K562 (cell line): ENCODE results near the gene CLDN1. TPM values are rescaled to one million over a fixed set of nuclear protein-coding genes. Genes with fewer than 3 reads are reported as not detected.

Source experiments
- ATAC-seq: fragments of 200-7000 bp; cut with Tn5 transposase; 3 replicates; pipeline ENCODE4 v1.9.1; 2020; ENCODE audit warnings: moderate library complexity
- BruUV-seq: library from RNA; stranded (reverse); fragments of 400-500 nt; replicated peaks from 2 replicates; lab custom pipeline; 2021; lab: Mats Ljungman, UMichigan
- CTCF ChIA-PET: fragments of 300-600 bp; formaldehyde crosslinking; extraction: SDS; loops from one replicate; lab custom pipeline; 2021; ENCODE audit warnings: low intra/inter-chr PET ratio; lab: Yijun Ruan, JAX
- POLR2A ChIA-PET: fragments of 300-600, 350-650 bp; sonication (Branson Sonifier 250); formaldehyde crosslinking; extraction: SDS; loops from one replicate; lab custom pipeline; 2021; ENCODE audit warnings: antibody characterized with exemption, inconsistent platforms; lab: Yijun Ruan, JAX
- DNase-seq, 4 experiments: peaks; one replicate each; pipeline versions ENCODE4 v3.0.0 to v3.0.0-alpha.2; 2011 to 2018; ENCODE audit warnings: low spot score in 3 of 4, mixed read lengths in 3 of 4; ENCODE audit errors: extremely low read depth in 1 of 4
- FAIRE-seq: peaks from 2 replicates; lab custom pipeline; 2011; peaks lifted over from hg19 to GRCh38; lab: Jason Lieb, UNC
- H2AFZ ChIP-seq: 2 replicates; pipeline ENCODE4 v1.6.0; 2011; ENCODE audit warnings: low read depth, low read length, control low read depth, inconsistent platforms
- H3K27ac ChIP-seq: fragments of 200-600 bp; 3 replicates; pipeline ENCODE4 v1.8.0; 2011; ENCODE audit warnings: low read depth, mild to moderate bottlenecking, control low read depth, inconsistent platforms, low read length, moderate library complexity, mixed read lengths; ENCODE audit errors: extremely low read depth
- H3K27me3 ChIP-seq, 2 experiments: fragments of 300-600 bp in 1 of 2; 2 replicates in 1 of 2; 3 replicates in 1 of 2; pipeline versions ENCODE4 v1.6.0 to v1.8.0; 2011; ENCODE audit warnings: inconsistent platforms in 2 of 2, low read length in 2 of 2, mild to moderate bottlenecking in 1 of 2, mixed read lengths in 1 of 2, moderate library complexity in 1 of 2; ENCODE audit not compliant: control insufficient read depth in 2 of 2, insufficient read depth in 2 of 2
- H3K36me3 ChIP-seq: fragments of 300-600 bp; 3 replicates; pipeline ENCODE4 v1.8.0; 2011; ENCODE audit warnings: mild to moderate bottlenecking, low read length, inconsistent platforms; ENCODE audit not compliant: control insufficient read depth, insufficient read depth
- H3K4me1 ChIP-seq, 2 experiments: fragments of 200-600 bp in 1 of 2; replicated peaks in 1 of 2; 2 replicates in 1 of 2; 3 replicates in 1 of 2; pipeline versions ENCODE4 v1.5.1 to v1.8.0; 2011; ENCODE audit warnings: inconsistent platforms in 2 of 2, low read length in 2 of 2, mild to moderate bottlenecking in 1 of 2, mixed read lengths in 1 of 2, moderate library complexity in 1 of 2; ENCODE audit not compliant: control insufficient read depth in 2 of 2, insufficient read depth in 2 of 2
- H3K4me2 ChIP-seq: 2 replicates; pipeline ENCODE4 v1.6.1; 2011; ENCODE audit warnings: low read length, control low read depth, inconsistent platforms, mixed read lengths; ENCODE audit not compliant: insufficient read depth
- H3K4me3 ChIP-seq: fragments of 200-600 bp; sonication (generic), shearing (Covaris generic); 2 replicates; pipeline ENCODE4 v1.5.1; 2016; ENCODE audit warnings: control low read depth, inconsistent platforms
- H3K79me2 ChIP-seq: fragments of 200-600 bp; 3 replicates; pipeline ENCODE4 v1.8.0; 2011; ENCODE audit warnings: low read length, inconsistent platforms; ENCODE audit not compliant: control insufficient read depth, insufficient read depth
- H3K9ac ChIP-seq, 2 experiments: 2 replicates each; pipeline versions ENCODE4 v1.6.0 to v1.6.1; 2011; ENCODE audit warnings: low read depth in 2 of 2, low read length in 2 of 2, control low read depth in 1 of 2, inconsistent platforms in 1 of 2, mild to moderate bottlenecking in 1 of 2, mixed read lengths in 1 of 2; ENCODE audit not compliant: insufficient read depth in 1 of 2
- H3K9me1 ChIP-seq: one replicate; pipeline ENCODE4 v1.6.0; 2011; ENCODE audit warnings: inconsistent platforms, mild to moderate bottlenecking, low read length, moderate library complexity; ENCODE audit not compliant: control insufficient read depth, insufficient read depth
- H3K9me3 ChIP-seq: replicated peaks from 2 replicates; pipeline ENCODE4 v1.5.1; 2011; ENCODE audit warnings: low read depth, low read length, inconsistent platforms; ENCODE audit not compliant: control insufficient read depth, insufficient read depth
- H4K20me1 ChIP-seq: replicated peaks from 2 replicates; pipeline ENCODE4 v1.6.1; 2011; ENCODE audit warnings: low read length, inconsistent platforms, mixed read lengths; ENCODE audit not compliant: control insufficient read depth, insufficient read depth
- CREB3L1 ChIP-seq: fragments of 450-650 bp; IDR thresholded peaks from 2 replicates; pipeline ENCODE4 v1.6.1; 2014; ENCODE audit warnings: low read depth, mild to moderate bottlenecking, moderate library complexity, borderline replicate concordance
- ELF1 ChIP-seq: fragments of 200-800 bp; sonication (Bioruptor generic); IDR thresholded peaks from 2 replicates; pipeline ENCODE4 v1.6.1; 2016; ENCODE audit warnings: missing genetic modification characterization, missing compliant biosample characterization
- ESRRB ChIP-seq: fragments of 250-450 bp; sonication (Bioruptor Pico); IDR thresholded peaks from 2 replicates; pipeline ENCODE4 v1.5.0; 2020; ENCODE audit warnings: mild to moderate bottlenecking, moderate library complexity, borderline replicate concordance
- GABPA ChIP-seq: fragments of 200-800 bp; sonication (Bioruptor generic); conservative IDR thresholded peaks from 2 replicates; pipeline ENCODE4 v1.6.1; 2016; ENCODE audit warnings: low read depth, missing genetic modification characterization, missing compliant biosample characterization
- WGBS: fragments of 100-300 bp; shearing (Covaris generic); methylation state at CpG from one replicate; pipeline ENCODE4 v1.1.6; 2016; ENCODE audit warnings: low coverage, mixed read lengths; ENCODE audit not compliant: insufficient coverage; ENCODE audit errors: missing lambda C conversion rate; 5-methylcytosine and 5-hydroxymethylcytosine counted together
- in situ Hi-C: fragments of 300-500 bp; cut with MboI; formaldehyde crosslinking; loops from 4 replicates; pipeline ENCODE4 v1.15.0; 2018; ENCODE audit warnings: inconsistent platforms, mixed read lengths
- intact Hi-C: fragments of 100-400 bp; cut with micrococcal nuclease; formaldehyde crosslinking; loops from 2 replicates; pipeline ENCODE4 v1.14.2; 2022
- polyA plus RNA-seq, 8 experiments: library from polyadenylated mRNA; depleted of rRNA in 4 of 8; stranded (reverse) in 5 of 8; unstranded in 3 of 8; fragments of >200 nt; fragmentation: Nextera tagmentation in 2 of 8; fragmentation: Illumina TruSeq in 1 of 8; extraction: Ambion mirVana in 2 of 8; extraction: Trizol in 1 of 8; gene quantifications; 2 replicates each; pipeline versions ENCODE4 v1.2.1 to v1.2.3, GENCODE V29; 2011 to 2014; ENCODE audit warnings: inconsistent platforms in 1 of 8, missing spikeins in 1 of 8
- total RNA-seq, 7 experiments: library from RNA; depleted of rRNA in 6 of 7; stranded (reverse); fragments of >200 nt in 6 of 7; fragmentation: Illumina TruSeq in 2 of 7; extraction: Trizol in 2 of 7; gene quantifications; 2 replicates each; pipeline versions ENCODE4 v1.2.1 to v1.2.3, GENCODE V29; 2011 to 2021; ENCODE audit warnings: low replicate concordance in 1 of 7
- TF ChIP-seq, protein P1 (sequence below): fragments of 250-450 bp; sonication (Bioruptor Pico); IDR thresholded peaks from 2 replicates; pipeline ENCODE4 v1.9.0; 2021; ENCODE audit warnings: mild to moderate bottlenecking, inconsistent platforms

Gene CLDN1
- total and polyA plus RNA-seq, 9 of the 15 experiments (the other 6 are each of a cell fraction or from before 2014, with no cell fraction given), result 0.16 TPM; not detected in 8

DNA sequence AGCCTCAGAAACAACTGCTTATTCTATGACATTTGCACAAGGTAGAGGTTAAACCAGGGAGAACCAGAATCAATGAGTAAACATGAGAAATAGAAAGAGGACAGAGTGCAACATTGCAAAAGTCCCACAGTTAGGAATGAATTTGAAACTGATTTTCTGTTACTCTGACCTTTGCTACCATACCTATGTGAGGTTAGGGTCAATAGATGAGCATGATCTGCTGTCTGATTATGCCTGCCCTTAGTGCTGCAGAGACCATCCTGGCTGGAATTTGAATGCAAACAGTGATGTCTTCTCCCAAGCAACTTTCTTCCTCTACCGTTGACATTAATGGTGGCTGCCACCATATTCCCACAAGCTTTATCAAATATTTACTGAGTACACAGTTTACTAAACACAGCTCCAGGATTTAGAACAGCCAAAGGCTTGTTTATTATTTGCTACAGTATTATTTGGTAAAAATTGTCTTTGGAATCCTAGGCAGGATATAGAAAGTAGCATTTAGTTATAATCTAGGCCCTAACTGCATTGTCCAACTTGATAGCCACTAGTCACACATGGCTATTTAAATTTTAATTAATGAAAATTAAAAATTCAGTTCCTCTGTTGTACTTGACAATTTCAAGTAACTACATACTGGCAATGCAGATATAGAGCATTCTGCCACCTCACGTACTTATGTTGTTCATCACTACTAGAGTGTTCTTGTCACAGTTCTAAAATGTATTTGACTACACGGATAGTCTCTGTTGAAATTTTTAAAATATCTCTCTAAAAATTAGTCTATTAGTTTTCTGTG, 8.9 kb upstream of the CLDN1 start (continued):
- no peak for TF ChIP-seq ELF1 (tag)
- TF ChIP-seq, protein P1, sequence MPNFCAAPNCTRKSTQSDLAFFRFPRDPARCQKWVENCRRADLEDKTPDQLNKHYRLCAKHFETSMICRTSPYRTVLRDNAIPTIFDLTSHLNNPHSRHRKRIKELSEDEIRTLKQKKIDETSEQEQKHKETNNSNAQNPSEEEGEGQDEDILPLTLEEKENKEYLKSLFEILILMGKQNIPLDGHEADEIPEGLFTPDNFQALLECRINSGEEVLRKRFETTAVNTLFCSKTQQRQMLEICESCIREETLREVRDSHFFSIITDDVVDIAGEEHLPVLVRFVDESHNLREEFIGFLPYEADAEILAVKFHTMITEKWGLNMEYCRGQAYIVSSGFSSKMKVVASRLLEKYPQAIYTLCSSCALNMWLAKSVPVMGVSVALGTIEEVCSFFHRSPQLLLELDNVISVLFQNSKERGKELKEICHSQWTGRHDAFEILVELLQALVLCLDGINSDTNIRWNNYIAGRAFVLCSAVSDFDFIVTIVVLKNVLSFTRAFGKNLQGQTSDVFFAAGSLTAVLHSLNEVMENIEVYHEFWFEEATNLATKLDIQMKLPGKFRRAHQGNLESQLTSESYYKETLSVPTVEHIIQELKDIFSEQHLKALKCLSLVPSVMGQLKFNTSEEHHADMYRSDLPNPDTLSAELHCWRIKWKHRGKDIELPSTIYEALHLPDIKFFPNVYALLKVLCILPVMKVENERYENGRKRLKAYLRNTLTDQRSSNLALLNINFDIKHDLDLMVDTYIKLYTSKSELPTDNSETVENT, result no peak
- TF ChIP-seq, all 486 proteins: peak for 0

GRCh38 chr3:190326930-190327329, 4.7 kb upstream of the CLDN1 start:
- no peak for TF ChIP-seq CREB3L1
- TF ChIP-seq ESRRB (CRISPR knock-in tag), result no peak
- no peak for TF ChIP-seq GABPA (tag)
- in situ Hi-C loops (no loop called here), intact Hi-C loops (no loop called here)
- Histone ChIP-seq H3K4me1 (peaks cover 0 to 3% of the 10 kb centered on the region in 2 experiments; a peak in 1 of 5 replicates), H3K27ac (no peak overlapping the region), H3K79me2 (no peaks in the 10 kb centered on the region), H2AFZ (no peak overlapping the region), H3K9ac (no peak overlapping the region), H3K9me1 (no peaks in the 10 kb centered on the region), H3K36me3 (no peaks in the 10 kb centered on the region), H3K4me3 (no peak overlapping the region), H3K9me3 (no peaks in the 10 kb centered on the region), H3K4me2 (no peak overlapping the region), H4K20me1 (no peaks in the 10 kb centered on the region), H3K27me3 (no peaks in the 10 kb centered on the region)
- no peak for DNase-seq
- BruUV-seq, result no TSS peak
- ATAC-seq, result no peak
- ChIA-PET POLR2A (no interaction called here), CTCF (no interaction called here)
- no peak for FAIRE-seq
- 3% methylated on average over 4 of the region's 4 CpGs for WGBS
